DMS153 treated with DMSO at 0.1 percent for 48 hours (cell line): ENCODE measurements around the gene IL1RAPL1.

ENCODE experiments used
- DNase-seq: peaks from one replicate; lab custom pipeline; 2025; ENCODE audit not compliant: unreplicated experiment; lab: John Stamatoyannopoulos, UW

The IL1RAPL1 gene

GRCh38 chrX:28626515-28626914 is 39.3 kb downstream of the IL1RAPL1 start:
- no peak for DNase-seq

- DNase-seq: no peak
Measured at GRCh38 chrX:28628120-28628519, 40.9 kb downstream of the IL1RAPL1 start.

- no peak for DNase-seq
Measured at GRCh38 chrX:28638775-28639174, 51.5 kb downstream of the IL1RAPL1 start.

GRCh38 chrX:28639451-28639850 is 52.2 kb downstream of the IL1RAPL1 start:
- DNase-seq: no peak

GRCh38 chrX:28649541-28649940 is 62.3 kb downstream of the IL1RAPL1 start:
- DNase-seq: no peak

GRCh38 chrX:28651186-28651585 is 63.9 kb downstream of the IL1RAPL1 start:
- DNase-seq: peak; percentile 5

- no peak for DNase-seq
Measured at GRCh38 chrX:28659269-28659668, 72.0 kb downstream of the IL1RAPL1 start.

- no peak for DNase-seq
Measured at GRCh38 chrX:28665778-28666177, 78.5 kb downstream of the IL1RAPL1 start.

- DNase-seq: no peak
Measured at GRCh38 chrX:28668303-28668702, 81.1 kb downstream of the IL1RAPL1 start.

GRCh38 chrX:28668957-28669356 is 81.7 kb downstream of the IL1RAPL1 start:
- DNase-seq: no peak

- no peak for DNase-seq
Measured at GRCh38 chrX:28670074-28670473, 82.8 kb downstream of the IL1RAPL1 start.

GRCh38 chrX:28675173-28675572 is 87.9 kb downstream of the IL1RAPL1 start:
- DNase-seq: no peak

- no peak for DNase-seq
Measured at GRCh38 chrX:28693101-28693500, 105.9 kb downstream of the IL1RAPL1 start.

- no peak for DNase-seq
Measured at GRCh38 chrX:28697732-28698131, 110.5 kb downstream of the IL1RAPL1 start.

GRCh38 chrX:28701222-28701621 is 114.0 kb downstream of the IL1RAPL1 start:
- DNase-seq: no peak

- DNase-seq: no peak
Measured at GRCh38 chrX:28706964-28707363, 119.7 kb downstream of the IL1RAPL1 start.

GRCh38 chrX:28709421-28709820 is 122.2 kb downstream of the IL1RAPL1 start:
- no peak for DNase-seq

- no peak for DNase-seq
Measured at GRCh38 chrX:28717864-28718263, 130.6 kb downstream of the IL1RAPL1 start.

- DNase-seq: no peak
Measured at GRCh38 chrX:28718450-28718849, 131.2 kb downstream of the IL1RAPL1 start.

- no peak for DNase-seq
Measured at GRCh38 chrX:28719620-28720019, 132.4 kb downstream of the IL1RAPL1 start.

- DNase-seq: no peak
Measured at GRCh38 chrX:28752330-28752729, 165.1 kb downstream of the IL1RAPL1 start.

GRCh38 chrX:28756175-28756574 is 168.9 kb downstream of the IL1RAPL1 start:
- no peak for DNase-seq

- no peak for DNase-seq
Measured at GRCh38 chrX:28756647-28757046, 169.4 kb downstream of the IL1RAPL1 start.

GRCh38 chrX:28757290-28757689 is 170.0 kb downstream of the IL1RAPL1 start:
- DNase-seq: no peak
